Putamen (tissue), 1 donor: ENCODE measurements around the gene FASTK.

Source experiments
- DNase-seq: peaks from one replicate; pipeline ENCODE4 v3.0.0-alpha.2; 2016; ENCODE audit warnings: low spot score

FASTK gene

GRCh38 chr7:151063212-151063561 lies 17.4 kb downstream of the FASTK start:
- DNase-seq: no peak

GRCh38 chr7:151062399-151063211 lies 18.0 kb downstream of the FASTK start:
- DNase-seq: no peak

GRCh38 chr7:151062111-151062398 lies 18.6 kb downstream of the FASTK start:
- DNase-seq: no peak

GRCh38 chr7:151061213-151062110 lies 19.1 kb downstream of the FASTK start:
- DNase-seq: no peak

- peak; percentile 63 for DNase-seq
These were observed 20.0 kb downstream of the FASTK start for GRCh38 chr7:151060416-151061212.

GRCh38 chr7:151060113-151060415 lies 20.5 kb downstream of the FASTK start:
- DNase-seq: no peak

GRCh38 chr7:151059367-151060112 lies 21.1 kb downstream of the FASTK start, which contains the start of gene SLC4A2:
Gene SLC4A2, plus strand, starts transcription at chr7:151059589. Its CDS starts 2,399 bp downstream, at chr7:151061988.
- DNase-seq: peak; percentile 92

- peak; percentile 48 for DNase-seq
These were observed 21.7 kb downstream of the FASTK start for GRCh38 chr7:151058781-151059366.

- peak; percentile 100 for DNase-seq
These were observed 22.4 kb downstream of the FASTK start for GRCh38 chr7:151057989-151058780.

GRCh38 chr7:151057506-151057988 lies 23.1 kb downstream of the FASTK start, which contains the start of gene CDK5:
Gene CDK5, minus strand, starts transcription at chr7:151057897. Its CDS starts 49 bp downstream, at chr7:151057848.
- DNase-seq: no peak

GRCh38 chr7:151056666-151057505 lies 23.7 kb downstream of the FASTK start:
- DNase-seq: no peak

- no peak for DNase-seq
These were observed 24.3 kb downstream of the FASTK start for GRCh38 chr7:151056283-151056665.

- no peak for DNase-seq
These were observed 26.9 kb downstream of the FASTK start for GRCh38 chr7:151053751-151054150.

GRCh38 chr7:151053096-151053495 lies 27.5 kb downstream of the FASTK start:
- DNase-seq: no peak

- DNase-seq: peak; percentile 45
These were observed 29.5 kb downstream of the FASTK start for GRCh38 chr7:151051108-151051507.

GRCh38 chr7:151048911-151049463 lies 31.6 kb downstream of the FASTK start:
- DNase-seq: no peak

GRCh38 chr7:151047976-151048815 lies 32.4 kb downstream of the FASTK start, which contains the start of gene ASIC3:
Gene ASIC3, plus strand, starts transcription at chr7:151048531. Its CDS starts 355 bp downstream, at chr7:151048886.
- DNase-seq: no peak
